ENCODE measurements around the gene BPIFB4. TPM values are rescaled to one million over a fixed set of nuclear protein-coding genes. Genes with fewer than 3 reads are reported as not detected.

Gene BPIFB4
- total RNA-seq, 2 experiments from 2014 or later: not detected

DNA sequence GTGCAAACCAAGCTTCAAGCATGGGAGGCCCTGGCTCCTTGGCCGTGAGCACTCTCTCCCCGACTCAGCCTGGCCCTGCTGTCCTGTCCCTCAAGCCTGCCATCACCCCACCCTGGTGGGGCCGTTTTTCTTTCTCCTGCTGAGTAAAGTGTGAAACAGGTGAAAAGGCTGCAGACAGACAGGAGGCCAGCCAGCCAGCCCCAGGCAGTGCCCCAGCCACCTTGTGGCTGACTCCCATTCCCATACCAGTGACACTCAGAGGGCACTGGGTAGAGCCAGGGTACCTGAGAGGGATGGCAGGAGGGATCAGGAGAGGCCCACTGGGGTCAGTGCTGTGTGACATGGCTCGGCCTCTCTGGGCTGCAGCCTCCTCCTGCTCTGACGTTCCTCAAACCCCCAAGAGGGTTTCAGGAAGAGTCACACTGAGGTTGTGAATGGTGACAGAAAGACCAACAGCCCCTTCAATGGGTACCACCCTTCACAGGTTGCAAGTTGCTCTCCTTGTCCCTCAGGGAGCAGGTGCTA lies 52.6 kb downstream of the BPIFB4 start:
- TF ChIP-seq, protein P1, sequence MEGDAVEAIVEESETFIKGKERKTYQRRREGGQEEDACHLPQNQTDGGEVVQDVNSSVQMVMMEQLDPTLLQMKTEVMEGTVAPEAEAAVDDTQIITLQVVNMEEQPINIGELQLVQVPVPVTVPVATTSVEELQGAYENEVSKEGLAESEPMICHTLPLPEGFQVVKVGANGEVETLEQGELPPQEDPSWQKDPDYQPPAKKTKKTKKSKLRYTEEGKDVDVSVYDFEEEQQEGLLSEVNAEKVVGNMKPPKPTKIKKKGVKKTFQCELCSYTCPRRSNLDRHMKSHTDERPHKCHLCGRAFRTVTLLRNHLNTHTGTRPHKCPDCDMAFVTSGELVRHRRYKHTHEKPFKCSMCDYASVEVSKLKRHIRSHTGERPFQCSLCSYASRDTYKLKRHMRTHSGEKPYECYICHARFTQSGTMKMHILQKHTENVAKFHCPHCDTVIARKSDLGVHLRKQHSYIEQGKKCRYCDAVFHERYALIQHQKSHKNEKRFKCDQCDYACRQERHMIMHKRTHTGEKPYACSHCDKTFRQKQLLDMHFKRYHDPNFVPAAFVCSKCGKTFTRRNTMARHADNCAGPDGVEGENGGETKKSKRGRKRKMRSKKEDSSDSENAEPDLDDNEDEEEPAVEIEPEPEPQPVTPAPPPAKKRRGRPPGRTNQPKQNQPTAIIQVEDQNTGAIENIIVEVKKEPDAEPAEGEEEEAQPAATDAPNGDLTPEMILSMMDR (IDR thresholded peaks at IDR 0.05): no peak
- no peak for DNase-seq
- Mint-ChIP-seq H3K27ac (no peak overlapping the region), H3K36me3 (ENCODE audit: low read depth) (no peaks in the 10 kb centered on the region), H3K27me3 (no peaks in the 10 kb centered on the region), H3K4me3 (no peak overlapping the region), H3K9me3 (no peaks in the 10 kb centered on the region), H3K4me1 (ENCODE audit: low read depth) (no peaks in the 10 kb centered on the region)
- no peaks in the 10 kb centered on the region for H3K9me3 ChIP-seq (ENCODE audit: control insufficient read depth in 1 of 2, insufficient read depth in 1 of 2, low read length in 2 of 2)
- no peak overlapping the region for H3K4me3 ChIP-seq (ENCODE audit: low read length)
- intact Hi-C loops (cut with DNase I, micrococcal nuclease): no loop called here
- H3K27me3 ChIP-seq (ENCODE audit: control insufficient read depth in 1 of 2, insufficient read depth in 2 of 2, low read length in 2 of 2): no peaks in the 10 kb centered on the region
- no peak overlapping the region for H3K27ac ChIP-seq (ENCODE audit: low read depth in 1 of 2, low read length in 2 of 2)
- no peak for ATAC-seq (ENCODE audit: poor library complexity)
- ChIA-PET CTCF (interaction anchor here (1.0 kb wide), 1 partner anchor 12 kb away, joined by 4 read pairs; no protein-coding TSS in a partner anchor), POLR2A (no interaction called here)
- no peaks in the 10 kb centered on the region for H3K4me1 ChIP-seq (ENCODE audit: insufficient read depth, low read length)
- H3K36me3 ChIP-seq (ENCODE audit: insufficient read depth, low read length): no peaks in the 10 kb centered on the region

DNA sequence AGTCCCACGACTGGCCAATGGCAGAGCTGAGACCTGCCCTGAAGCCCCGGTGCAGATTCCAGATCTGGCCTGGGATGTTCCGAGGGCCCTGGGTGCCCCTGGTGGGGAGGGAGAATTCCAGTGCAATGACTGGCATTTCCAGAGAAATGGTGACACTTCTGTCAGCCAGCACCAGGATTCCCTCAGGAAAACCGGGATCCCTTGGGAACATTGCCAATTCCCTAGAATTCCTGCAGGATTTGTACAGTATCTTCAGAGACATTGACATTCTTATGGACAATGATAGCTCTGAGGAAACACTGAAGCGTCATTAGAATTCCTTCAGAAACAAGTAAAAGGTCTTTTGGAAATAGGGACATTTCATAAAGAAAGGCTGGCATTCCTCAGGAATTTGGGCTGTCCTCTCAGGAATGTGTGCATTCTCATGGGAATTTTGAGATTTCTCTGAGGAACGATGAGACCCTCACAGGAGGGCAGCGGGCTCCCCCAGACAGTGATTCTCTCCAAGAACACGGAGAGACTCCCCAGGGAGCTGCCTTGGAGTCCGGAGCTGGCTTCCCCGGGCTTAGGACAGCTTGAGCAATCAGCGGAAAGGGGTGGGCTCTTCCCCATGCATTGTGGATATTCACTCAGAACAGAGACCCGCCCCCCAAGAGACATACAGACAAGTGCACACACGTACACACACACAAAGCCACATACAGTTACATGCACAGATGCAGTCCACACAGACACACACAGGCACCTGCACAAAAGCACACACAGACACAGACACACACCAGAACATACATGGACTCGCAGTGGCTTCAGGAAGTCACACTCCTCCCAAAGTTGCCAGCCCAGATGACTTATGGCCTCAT lies 53.3 kb downstream of the BPIFB4 start:
- no peak overlapping the region for H3K4me3 ChIP-seq (ENCODE audit: low read length)
- no peak for DNase-seq
- Mint-ChIP-seq H3K4me3 (no peak overlapping the region), H3K27me3 (no peaks in the 10 kb centered on the region), H3K27ac (no peak overlapping the region), H3K9me3 (peaks cover 2% of the 10 kb centered on the region), H3K4me1 (ENCODE audit: low read depth) (no peaks in the 10 kb centered on the region), H3K36me3 (ENCODE audit: low read depth) (no peaks in the 10 kb centered on the region)
- H3K27me3 ChIP-seq (ENCODE audit: control insufficient read depth in 1 of 2, insufficient read depth in 2 of 2, low read length in 2 of 2): no peaks in the 10 kb centered on the region
- TF ChIP-seq, protein P1 (IDR thresholded peaks at IDR 0.05): no peak
- ATAC-seq (ENCODE audit: poor library complexity): no peak
- H3K36me3 ChIP-seq (ENCODE audit: insufficient read depth, low read length): no peaks in the 10 kb centered on the region
- H3K27ac ChIP-seq (ENCODE audit: low read depth in 1 of 2, low read length in 2 of 2): no peak overlapping the region
- H3K4me1 ChIP-seq (ENCODE audit: insufficient read depth, low read length): no peaks in the 10 kb centered on the region
- no peaks in the 10 kb centered on the region for H3K9me3 ChIP-seq (ENCODE audit: control insufficient read depth in 1 of 2, insufficient read depth in 1 of 2, low read length in 2 of 2)
- ChIA-PET CTCF (no interaction called here), POLR2A (no interaction called here)
- intact Hi-C loops (cut with DNase I, micrococcal nuclease): no loop called here

DNA sequence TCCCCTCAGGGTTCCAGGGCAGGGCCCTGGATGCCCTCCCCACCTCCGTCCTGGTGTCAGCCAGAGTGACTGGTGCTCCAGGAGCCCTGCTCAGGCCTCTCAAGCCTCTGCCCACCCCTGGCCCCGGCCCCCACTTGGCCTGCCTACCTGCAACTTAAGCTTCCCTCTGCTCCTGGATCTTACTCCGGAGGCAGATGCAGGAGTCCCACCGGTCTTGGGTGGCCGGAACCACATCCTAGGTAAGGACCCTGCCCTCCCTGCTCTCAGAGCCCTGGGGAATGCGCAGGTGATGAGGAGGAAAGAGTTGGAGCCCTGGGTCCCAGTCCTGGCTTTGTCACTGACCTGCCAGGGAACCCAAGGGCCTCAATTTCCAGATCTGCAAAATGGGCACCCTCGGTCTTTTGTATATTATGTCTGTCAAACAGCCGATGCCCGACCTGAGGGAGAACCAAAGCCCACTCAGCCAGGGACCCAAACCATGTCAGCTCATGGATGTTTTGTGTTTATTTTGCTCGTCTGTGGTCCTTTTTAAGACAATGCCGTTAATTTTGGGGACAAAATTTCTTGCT lies 54.0 kb downstream of the BPIFB4 start:
- Histone ChIP-seq H3K27me3 (ENCODE audit: control insufficient read depth in 1 of 2, insufficient read depth in 2 of 2, low read length in 2 of 2) (no peaks in the 10 kb centered on the region), H3K4me1 (ENCODE audit: insufficient read depth, low read length) (no peaks in the 10 kb centered on the region), H3K27ac (ENCODE audit: low read depth in 1 of 2, low read length in 2 of 2) (no peak overlapping the region), H3K4me3 (ENCODE audit: low read length) (no peak overlapping the region), H3K9me3 (ENCODE audit: control insufficient read depth in 1 of 2, insufficient read depth in 1 of 2, low read length in 2 of 2) (no peaks in the 10 kb centered on the region), H3K36me3 (ENCODE audit: insufficient read depth, low read length) (no peaks in the 10 kb centered on the region)
- Mint-ChIP-seq H3K36me3 (ENCODE audit: low read depth) (no peaks in the 10 kb centered on the region), H3K27me3 (no peaks in the 10 kb centered on the region), H3K4me1 (ENCODE audit: low read depth) (no peaks in the 10 kb centered on the region), H3K4me3 (no peak overlapping the region), H3K9me3 (peaks cover 2% of the 10 kb centered on the region), H3K27ac (no peak overlapping the region)
- CTCF ChIA-PET: no interaction called here
- ATAC-seq (ENCODE audit: poor library complexity) (no peak), DNase-seq (no peak)
- POLR2A ChIA-PET: no interaction called here
- TF ChIP-seq, protein P1 (IDR thresholded peaks at IDR 0.05): no peak
- intact Hi-C loops (cut with DNase I, micrococcal nuclease): no loop called here

Measured in CD4-positive, alpha-beta T cell (primary cell).